Measurements from ENCODE around the gene SLC17A2.

Gene SLC17A2, protein sequence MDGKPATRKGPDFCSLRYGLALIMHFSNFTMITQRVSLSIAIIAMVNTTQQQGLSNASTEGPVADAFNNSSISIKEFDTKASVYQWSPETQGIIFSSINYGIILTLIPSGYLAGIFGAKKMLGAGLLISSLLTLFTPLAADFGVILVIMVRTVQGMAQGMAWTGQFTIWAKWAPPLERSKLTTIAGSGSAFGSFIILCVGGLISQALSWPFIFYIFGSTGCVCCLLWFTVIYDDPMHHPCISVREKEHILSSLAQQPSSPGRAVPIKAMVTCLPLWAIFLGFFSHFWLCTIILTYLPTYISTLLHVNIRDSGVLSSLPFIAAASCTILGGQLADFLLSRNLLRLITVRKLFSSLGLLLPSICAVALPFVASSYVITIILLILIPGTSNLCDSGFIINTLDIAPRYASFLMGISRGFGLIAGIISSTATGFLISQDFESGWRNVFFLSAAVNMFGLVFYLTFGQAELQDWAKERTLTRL

GRCh38 chr6:25930532-25931410, at the start of gene SLC17A2:
SLC17A2 (minus strand) TSS chr6:25930691; CDS start chr6:25925796, 4,895 bp downstream.
- no peak for DNase-seq (ENCODE audit: low read depth)
- no peak within 1 kb of the TSS for H3K4me3 ChIP-seq (ENCODE audit: low read length)
- TF ChIP-seq, protein P1, sequence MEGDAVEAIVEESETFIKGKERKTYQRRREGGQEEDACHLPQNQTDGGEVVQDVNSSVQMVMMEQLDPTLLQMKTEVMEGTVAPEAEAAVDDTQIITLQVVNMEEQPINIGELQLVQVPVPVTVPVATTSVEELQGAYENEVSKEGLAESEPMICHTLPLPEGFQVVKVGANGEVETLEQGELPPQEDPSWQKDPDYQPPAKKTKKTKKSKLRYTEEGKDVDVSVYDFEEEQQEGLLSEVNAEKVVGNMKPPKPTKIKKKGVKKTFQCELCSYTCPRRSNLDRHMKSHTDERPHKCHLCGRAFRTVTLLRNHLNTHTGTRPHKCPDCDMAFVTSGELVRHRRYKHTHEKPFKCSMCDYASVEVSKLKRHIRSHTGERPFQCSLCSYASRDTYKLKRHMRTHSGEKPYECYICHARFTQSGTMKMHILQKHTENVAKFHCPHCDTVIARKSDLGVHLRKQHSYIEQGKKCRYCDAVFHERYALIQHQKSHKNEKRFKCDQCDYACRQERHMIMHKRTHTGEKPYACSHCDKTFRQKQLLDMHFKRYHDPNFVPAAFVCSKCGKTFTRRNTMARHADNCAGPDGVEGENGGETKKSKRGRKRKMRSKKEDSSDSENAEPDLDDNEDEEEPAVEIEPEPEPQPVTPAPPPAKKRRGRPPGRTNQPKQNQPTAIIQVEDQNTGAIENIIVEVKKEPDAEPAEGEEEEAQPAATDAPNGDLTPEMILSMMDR (conservative IDR thresholded peaks at IDR 0.05; ENCODE audit: low read depth, low read length) = no peak

DNA sequence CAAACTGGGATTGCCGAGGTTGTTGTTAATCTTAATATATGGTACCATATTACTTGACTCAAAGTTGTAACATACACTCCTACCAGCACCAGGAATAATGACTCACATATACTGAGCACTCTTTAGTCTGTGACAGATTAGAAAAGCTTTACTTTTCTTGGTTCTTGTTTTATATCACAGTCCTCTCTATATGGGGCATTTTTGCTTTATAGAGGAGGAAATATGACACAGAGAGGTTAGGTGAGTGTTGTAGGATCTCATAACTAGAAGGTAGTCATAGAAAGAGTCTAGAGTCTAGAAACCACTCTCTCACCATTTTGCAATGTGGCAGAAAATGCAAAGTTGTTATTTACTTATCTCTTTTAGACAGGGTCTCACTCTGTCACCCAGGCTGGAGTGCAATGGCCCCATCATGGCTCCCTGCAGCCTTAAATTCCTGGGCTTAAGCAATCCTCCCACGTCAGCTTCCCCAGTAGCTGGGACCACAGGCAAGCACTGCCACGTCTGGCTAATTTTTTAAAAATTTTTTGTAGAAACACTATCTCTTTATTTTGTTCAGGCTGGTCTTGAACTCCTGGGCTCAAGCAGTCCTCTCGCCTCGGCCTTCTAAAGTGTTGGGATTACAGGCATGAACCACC, 45.6 kb upstream of the SLC17A2 start:
- H3K4me3 ChIP-seq (ENCODE audit: low read length) = no peak overlapping the region
- DNase-seq (ENCODE audit: low read depth) = no peak
- TF ChIP-seq, protein P1 (conservative IDR thresholded peaks at IDR 0.05; ENCODE audit: low read depth, low read length) = no peak

- TF ChIP-seq, protein P1 (conservative IDR thresholded peaks at IDR 0.05; ENCODE audit: low read depth, low read length) = no peak
- H3K4me3 ChIP-seq (ENCODE audit: low read length) = no peak overlapping the region
- DNase-seq (ENCODE audit: low read depth) = no peak
These were observed 43.5 kb upstream of the SLC17A2 start for GRCh38 chr6:25973923-25974555.

- TF ChIP-seq, protein P1 (conservative IDR thresholded peaks at IDR 0.05; ENCODE audit: low read depth, low read length) = no peak
- no peak overlapping the region for H3K4me3 ChIP-seq (ENCODE audit: low read length)
- no peak for DNase-seq (ENCODE audit: low read depth)
These were observed 42.4 kb upstream of the SLC17A2 start for GRCh38 chr6:25972902-25973301.

DNA sequence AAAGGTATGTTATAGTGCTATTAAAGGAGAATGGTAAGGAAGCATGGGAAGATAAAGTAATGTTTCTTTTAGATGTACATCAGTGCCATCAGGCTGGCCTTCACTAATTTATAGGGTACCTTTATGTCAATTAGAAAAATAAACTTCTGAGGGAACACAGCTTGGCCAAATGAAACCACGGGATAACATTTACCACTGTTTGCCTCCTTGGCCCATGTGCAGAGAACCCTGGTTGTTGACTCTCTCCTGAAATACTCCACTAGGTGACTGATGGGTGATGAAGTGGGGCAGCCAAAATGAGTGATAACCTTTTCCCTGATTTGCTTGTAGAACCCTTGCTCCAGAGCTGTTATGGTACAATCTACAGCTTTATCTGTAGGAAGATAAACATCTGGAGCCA, 41.6 kb upstream of the SLC17A2 start:
- TF ChIP-seq, protein P1 (conservative IDR thresholded peaks at IDR 0.05; ENCODE audit: low read depth, low read length) = no peak
- DNase-seq (ENCODE audit: low read depth) = no peak
- H3K4me3 ChIP-seq (ENCODE audit: low read length) = no peak overlapping the region

GRCh38 chr6:25971187-25971821, 40.8 kb upstream of the SLC17A2 start:
- H3K4me3 ChIP-seq (ENCODE audit: low read length) = no peak overlapping the region
- DNase-seq (ENCODE audit: low read depth) = peak; percentile 94
- TF ChIP-seq, protein P1 (conservative IDR thresholded peaks at IDR 0.05; ENCODE audit: low read depth, low read length) = no peak
